ENCODE results near the gene FIP1L1. TPM values are rescaled to one million over a fixed set of nuclear protein-coding genes. Genes with fewer than 3 reads are reported as not detected.
A peak's percentile ranks its signal among the peaks of the same experiment; 100 is the strongest.
"Not testable (repeated sequence)": the region's sequence is repeated elsewhere in the genome, so short reads cannot be mapped to it uniquely, and the experiment has no call there.

FIP1L1 gene
- total and polyA plus RNA-seq, 5 donors, result 24.8 to 33.6 (median 30.8) TPM

GRCh38 chr4:53378171-53378482, 686 bp downstream of the FIP1L1 start:
- Histone ChIP-seq H3K9me3 (ENCODE audit: control insufficient read depth, low read length) (no peaks in the 10 kb centered on the region), H3K27ac (ENCODE audit: low read length) (peak overlapping the region; percentile 93), H3K4me1 (ENCODE audit: control insufficient read depth, insufficient read depth, low read length) (no peaks in the 10 kb centered on the region), H3K4me3 (ENCODE audit: low read length) (peak overlapping the region; percentile 73), H3K27me3 (ENCODE audit: control insufficient read depth, insufficient read depth) (no peaks in the 10 kb centered on the region)
- DNase-seq (no peak), ATAC-seq (no peak)
- intact Hi-C loops (cut with DNase I), result no loop called here
- WGBS, result under 1% methylated on average over 10 of the region's 10 CpGs

GRCh38 chr4:53380221-53380620, 2.8 kb downstream of the FIP1L1 start:
- H3K9me3 ChIP-seq (ENCODE audit: control insufficient read depth, low read length), result no peaks in the 10 kb centered on the region
- H3K27ac ChIP-seq (ENCODE audit: low read length), result no peak overlapping the region
- no peaks in the 10 kb centered on the region for H3K4me1 ChIP-seq (ENCODE audit: control insufficient read depth, insufficient read depth, low read length)
- DNase-seq, result no peak
- WGBS, result 86% methylated on average over 4 of the region's 4 CpGs
- no peak for ATAC-seq
- intact Hi-C loops (cut with DNase I), result no loop called here
- H3K27me3 ChIP-seq (ENCODE audit: control insufficient read depth, insufficient read depth), result no peaks in the 10 kb centered on the region
- H3K4me3 ChIP-seq (ENCODE audit: low read length), result no peak overlapping the region

GRCh38 chr4:53409479-53409878, 32.0 kb downstream of the FIP1L1 start:
- H3K27me3 ChIP-seq (ENCODE audit: control insufficient read depth, insufficient read depth); H3K27ac ChIP-seq (ENCODE audit: low read length); intact Hi-C loops (cut with DNase I); H3K9me3 ChIP-seq (ENCODE audit: control insufficient read depth, low read length); ATAC-seq; H3K4me1 ChIP-seq (ENCODE audit: control insufficient read depth, insufficient read depth, low read length); H3K4me3 ChIP-seq (ENCODE audit: low read length): not testable (repeated sequence)
- WGBS, result 98% methylated on average over 11 of the region's 11 CpGs
- peak in 1 of 3 donors; percentile 35 for DNase-seq

GRCh38 chr4:53419208-53419607, 41.8 kb downstream of the FIP1L1 start:
- WGBS, result 94% methylated on average over 3 of the region's 3 CpGs
- Histone ChIP-seq H3K4me1 (ENCODE audit: control insufficient read depth, insufficient read depth, low read length) (peaks cover 4% of the 10 kb centered on the region), H3K9me3 (ENCODE audit: control insufficient read depth, low read length) (no peaks in the 10 kb centered on the region), H3K27ac (ENCODE audit: low read length) (no peak overlapping the region), H3K4me3 (ENCODE audit: low read length) (no peak overlapping the region), H3K27me3 (ENCODE audit: control insufficient read depth, insufficient read depth) (no peaks in the 10 kb centered on the region)
- intact Hi-C loops (cut with DNase I), result no loop called here
- DNase-seq, result no peak
- no peak for ATAC-seq

GRCh38 chr4:53421791-53422190, 44.4 kb downstream of the FIP1L1 start:
- Histone ChIP-seq H3K4me1 (ENCODE audit: control insufficient read depth, insufficient read depth, low read length) (peaks cover 2% of the 10 kb centered on the region), H3K27ac (ENCODE audit: low read length) (no peak overlapping the region), H3K27me3 (ENCODE audit: control insufficient read depth, insufficient read depth) (no peaks in the 10 kb centered on the region), H3K4me3 (ENCODE audit: low read length) (no peak overlapping the region), H3K9me3 (ENCODE audit: control insufficient read depth, low read length) (no peaks in the 10 kb centered on the region)
- intact Hi-C loops (cut with DNase I), result no loop called here
- no peak for ATAC-seq
- 85% methylated on average over 2 of the region's 2 CpGs for WGBS
- DNase-seq, result no peak

- intact Hi-C loops (cut with DNase I), result no loop called here
- Histone ChIP-seq H3K9me3 (ENCODE audit: control insufficient read depth, low read length) (no peaks in the 10 kb centered on the region), H3K27ac (ENCODE audit: low read length) (no peak overlapping the region), H3K27me3 (ENCODE audit: control insufficient read depth, insufficient read depth) (no peaks in the 10 kb centered on the region), H3K4me1 (ENCODE audit: control insufficient read depth, insufficient read depth, low read length) (peaks cover 2% of the 10 kb centered on the region), H3K4me3 (ENCODE audit: low read length) (no peak overlapping the region)
- ATAC-seq, result no peak
- DNase-seq, result no peak
- 98% methylated on average over 1 of the region's 1 CpG for WGBS
Measured at GRCh38 chr4:53422367-53422766, 44.9 kb downstream of the FIP1L1 start.

- Histone ChIP-seq H3K4me1 (ENCODE audit: control insufficient read depth, insufficient read depth, low read length) (no peaks in the 10 kb centered on the region), H3K4me3 (ENCODE audit: low read length) (no peak overlapping the region), H3K9me3 (ENCODE audit: control insufficient read depth, low read length) (no peaks in the 10 kb centered on the region), H3K27me3 (ENCODE audit: control insufficient read depth, insufficient read depth) (no peaks in the 10 kb centered on the region), H3K27ac (ENCODE audit: low read length) (no peak overlapping the region)
- ATAC-seq (no peak), DNase-seq (no peak)
- intact Hi-C loops (cut with DNase I), result no loop called here
Measured at GRCh38 chr4:53424280-53424679, 46.8 kb downstream of the FIP1L1 start.

- DNase-seq (no peak), ATAC-seq (no peak)
- H3K4me1 ChIP-seq (ENCODE audit: control insufficient read depth, insufficient read depth, low read length), result no peaks in the 10 kb centered on the region
- no peaks in the 10 kb centered on the region for H3K9me3 ChIP-seq (ENCODE audit: control insufficient read depth, low read length)
- intact Hi-C loops (cut with DNase I), result no loop called here
- no peak overlapping the region for H3K4me3 ChIP-seq (ENCODE audit: low read length)
- H3K27me3 ChIP-seq (ENCODE audit: control insufficient read depth, insufficient read depth), result no peaks in the 10 kb centered on the region
- no peak overlapping the region for H3K27ac ChIP-seq (ENCODE audit: low read length)
Measured at GRCh38 chr4:53427366-53427765, 49.9 kb downstream of the FIP1L1 start.

GRCh38 chr4:53431052-53431451, 53.6 kb downstream of the FIP1L1 start:
- Histone ChIP-seq H3K27ac (ENCODE audit: low read length) (no peak overlapping the region), H3K9me3 (ENCODE audit: control insufficient read depth, low read length) (no peaks in the 10 kb centered on the region), H3K4me3 (ENCODE audit: low read length) (no peak overlapping the region), H3K27me3 (ENCODE audit: control insufficient read depth, insufficient read depth) (no peaks in the 10 kb centered on the region), H3K4me1 (ENCODE audit: control insufficient read depth, insufficient read depth, low read length) (no peaks in the 10 kb centered on the region)
- ATAC-seq, result no peak
- intact Hi-C loops (cut with DNase I), result no loop called here
- 90% methylated on average over 5 of the region's 5 CpGs for WGBS
- DNase-seq, result no peak

GRCh38 chr4:53432528-53433424, 55.3 kb downstream of the FIP1L1 start:
- Histone ChIP-seq H3K27ac (ENCODE audit: low read length) (no peak overlapping the region), H3K9me3 (ENCODE audit: control insufficient read depth, low read length) (no peaks in the 10 kb centered on the region), H3K4me3 (ENCODE audit: low read length) (no peak overlapping the region), H3K27me3 (ENCODE audit: control insufficient read depth, insufficient read depth) (no peaks in the 10 kb centered on the region), H3K4me1 (ENCODE audit: control insufficient read depth, insufficient read depth, low read length) (no peaks in the 10 kb centered on the region)
- no peak for ATAC-seq
- DNase-seq, result no peak
- intact Hi-C loops (cut with DNase I), result no loop called here
- WGBS, result 91% methylated on average over 4 of the region's 4 CpGs

GRCh38 chr4:53436251-53436650, 58.8 kb downstream of the FIP1L1 start:
- Histone ChIP-seq H3K4me1 (ENCODE audit: control insufficient read depth, insufficient read depth, low read length) (no peaks in the 10 kb centered on the region), H3K27me3 (ENCODE audit: control insufficient read depth, insufficient read depth) (no peaks in the 10 kb centered on the region), H3K4me3 (ENCODE audit: low read length) (no peak overlapping the region), H3K27ac (ENCODE audit: low read length) (no peak overlapping the region), H3K9me3 (ENCODE audit: control insufficient read depth, low read length) (no peaks in the 10 kb centered on the region)
- DNase-seq (no peak), ATAC-seq (no peak)
- WGBS, result 83% methylated on average over 1 of the region's 1 CpG
- intact Hi-C loops (cut with DNase I), result no loop called here

GRCh38 chr4:53441564-53441963, 64.1 kb downstream of the FIP1L1 start:
- intact Hi-C loops (cut with DNase I), result no loop called here
- Histone ChIP-seq H3K27me3 (ENCODE audit: control insufficient read depth, insufficient read depth) (no peaks in the 10 kb centered on the region), H3K4me3 (ENCODE audit: low read length) (no peak overlapping the region), H3K27ac (ENCODE audit: low read length) (no peak overlapping the region), H3K9me3 (ENCODE audit: control insufficient read depth, low read length) (no peaks in the 10 kb centered on the region), H3K4me1 (ENCODE audit: control insufficient read depth, insufficient read depth, low read length) (no peaks in the 10 kb centered on the region)
- 77% methylated on average over 1 of the region's 1 CpG for WGBS
- no peak for ATAC-seq
- DNase-seq, result no peak
